PC-9 (cell line): Measurements from ENCODE around the gene RSBN1L.

Source experiments
- CTCF ChIP-seq: fragments of 200-600 bp; sonication (generic); conservative IDR thresholded peaks from 2 replicates; pipeline ENCODE4 v1.6.1; 2017; ENCODE audit warnings: mixed run types, antibody characterized with exemption, mild to moderate bottlenecking, moderate library complexity
- EZH2 ChIP-seq: fragments of 200-600 bp; sonication (generic); IDR thresholded peaks from 2 replicates; pipeline ENCODE4 v1.8.0; 2017; ENCODE audit warnings: antibody characterized with exemption, low read depth

- TF ChIP-seq CTCF (no peak), EZH2 (no peak)
These were observed 134.5 kb downstream of the RSBN1L start for GRCh38 chr7:77830649-77831355.
